ENCODE measurements around the gene KAZN.

KAZN gene

DNA sequence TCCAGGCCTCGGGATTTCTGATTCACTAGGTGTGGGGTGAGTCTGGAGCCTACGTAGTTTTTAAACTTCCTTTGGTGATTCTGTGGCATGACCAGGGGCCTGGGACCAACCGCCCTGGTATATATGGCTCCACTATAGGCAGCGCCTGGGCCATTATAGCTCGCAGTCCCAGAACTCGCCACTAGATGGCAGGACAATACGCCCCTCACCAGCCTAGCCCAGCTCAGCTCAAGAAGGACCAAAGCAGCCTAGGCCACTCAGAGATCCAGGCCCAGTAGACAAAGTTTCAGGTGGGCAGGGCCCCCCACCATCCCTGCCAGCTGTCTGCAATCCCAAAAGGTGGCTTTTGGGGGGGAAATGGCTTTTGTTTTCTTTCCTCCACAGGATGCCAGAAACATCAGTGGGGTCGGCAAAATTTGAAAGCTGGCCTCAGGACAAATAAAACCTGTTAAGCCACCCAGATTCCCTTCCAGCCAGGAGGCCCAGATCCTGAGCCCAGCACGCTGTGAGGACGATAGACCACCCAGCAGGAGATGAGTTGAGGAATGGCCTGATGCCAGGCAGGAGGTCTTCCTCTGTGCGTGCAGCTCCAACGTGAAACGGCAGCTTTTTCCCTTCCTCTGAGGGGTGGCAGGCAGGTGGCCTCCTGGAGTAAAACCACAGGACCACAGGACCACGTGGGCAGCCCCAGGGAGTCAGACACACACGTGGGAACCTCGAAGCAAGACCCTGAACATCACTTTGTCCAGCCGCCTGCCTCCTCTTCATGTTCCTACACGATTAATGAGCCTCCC is 530.2 kb downstream of the KAZN start:
- peak; percentile 93 for DNase-seq

DNA sequence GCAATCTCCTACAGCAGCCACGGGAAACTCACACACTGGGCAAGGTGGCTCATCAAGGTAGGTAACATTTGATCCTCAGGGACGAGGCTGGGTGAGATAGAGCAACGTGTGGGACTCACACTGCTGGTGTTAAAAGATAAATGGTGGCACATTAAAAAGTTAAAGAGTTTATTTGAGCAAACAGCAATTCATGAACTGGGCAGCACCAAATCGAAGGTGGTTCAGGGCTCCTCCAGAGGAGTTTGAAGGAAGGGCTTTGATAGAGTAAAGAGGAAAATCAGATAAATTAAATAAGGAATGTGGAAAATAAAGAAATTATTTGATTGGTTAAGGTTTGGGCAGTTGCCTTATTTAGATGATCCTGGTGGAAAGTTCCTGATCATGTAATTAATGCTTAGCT is 531.5 kb downstream of the KAZN start:
- DNase-seq, result no peak

DNA sequence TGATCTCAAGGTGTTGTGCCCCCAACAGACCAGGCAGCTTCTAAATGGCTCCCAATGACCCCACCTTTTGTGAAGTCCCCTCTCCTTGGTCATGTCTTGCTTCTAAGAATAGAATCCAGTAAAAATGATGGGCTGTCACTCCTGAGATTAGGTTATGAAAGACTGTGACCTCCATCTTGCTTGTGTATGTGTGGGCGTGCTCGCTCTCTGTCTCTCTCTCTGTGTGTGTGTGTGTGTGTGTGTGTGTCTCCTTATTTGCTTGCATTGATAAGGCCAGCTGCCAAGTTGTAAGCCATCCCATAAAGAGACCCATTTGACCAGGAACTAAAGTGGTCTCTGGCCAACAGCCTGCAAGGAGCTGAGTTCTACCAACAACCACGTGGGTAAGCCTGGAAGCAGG is 532.1 kb downstream of the KAZN start:
- no peak for DNase-seq

DNA sequence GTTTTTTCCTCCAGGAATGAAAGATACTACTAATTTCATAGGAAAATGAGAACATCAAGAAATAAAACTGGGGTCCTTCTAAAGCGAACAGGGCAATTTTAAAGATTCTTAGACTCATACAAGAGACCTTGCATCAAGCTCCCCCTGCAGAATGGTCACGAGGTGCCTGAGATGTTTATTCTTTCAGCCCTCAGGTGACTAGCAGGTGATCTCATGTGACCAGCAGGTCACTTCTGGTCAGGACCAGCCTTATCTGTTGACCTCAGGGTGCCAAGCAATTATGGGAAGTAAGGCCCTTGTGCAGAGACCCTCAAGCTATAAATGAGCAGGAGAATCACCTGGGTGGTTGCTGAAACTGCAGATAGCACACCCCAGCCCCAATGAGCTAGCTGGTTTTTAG is 534.5 kb downstream of the KAZN start:
- DNase-seq, result no peak

DNA sequence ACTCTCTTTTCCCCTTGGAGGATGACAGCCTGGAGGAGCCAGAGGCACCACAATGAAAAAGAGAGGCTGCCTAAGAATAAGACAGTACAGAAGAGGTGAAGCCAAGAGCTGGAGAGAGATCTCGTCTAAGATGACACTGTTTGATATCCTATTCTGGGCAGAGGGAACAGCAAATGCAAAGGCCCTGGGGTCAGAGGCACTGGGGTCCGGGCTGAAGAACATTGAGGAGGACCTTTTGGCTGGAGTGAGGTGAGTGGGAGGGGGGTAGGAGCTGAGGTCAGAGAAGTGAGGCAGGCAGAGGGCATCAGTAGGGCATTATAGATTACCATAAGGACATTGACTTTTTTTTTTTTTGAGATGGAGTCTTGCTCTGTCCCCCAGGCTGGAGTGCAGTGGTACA is 535.8 kb downstream of the KAZN start:
- DNase-seq, result no peak

DNA sequence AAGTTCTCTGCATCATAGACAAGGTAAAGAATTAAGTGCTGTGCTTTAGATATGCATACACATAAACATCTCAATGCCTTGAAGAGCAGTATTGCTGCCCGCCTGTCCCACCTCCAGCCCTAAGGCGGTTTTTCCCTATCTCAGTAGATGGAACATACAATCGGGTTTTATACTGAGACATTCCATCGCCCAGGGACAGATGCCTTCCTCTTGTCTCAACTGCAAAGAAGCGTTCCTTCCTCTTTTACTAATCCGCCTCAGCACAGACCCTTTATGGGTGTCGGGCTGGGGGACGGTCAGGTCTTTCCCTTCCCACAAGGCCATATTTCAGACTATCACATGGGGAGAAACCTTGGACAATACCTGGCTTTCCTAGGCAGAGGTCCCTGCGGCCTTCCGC is 537.1 kb downstream of the KAZN start:
- DNase-seq, result peak; percentile 24

DNA sequence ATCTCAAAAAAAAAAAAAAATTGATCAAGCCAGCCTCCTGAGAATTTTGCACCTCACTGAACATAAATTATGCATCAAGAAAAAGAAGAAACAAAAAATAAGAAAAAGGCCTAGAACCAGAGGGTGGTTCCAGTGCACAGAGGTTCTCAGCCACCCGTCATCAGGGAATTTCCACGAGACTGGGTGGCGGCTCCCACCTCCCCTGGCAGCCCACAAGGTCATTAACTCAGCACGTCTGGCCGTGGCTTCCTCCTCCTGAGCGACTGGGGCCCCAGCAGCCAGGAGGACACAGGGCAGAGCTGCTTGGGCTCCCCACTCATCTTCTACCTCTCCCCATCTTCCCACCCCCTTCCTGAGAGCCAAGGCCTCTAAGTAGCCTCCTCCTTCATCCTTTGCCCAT is 539.3 kb downstream of the KAZN start:
- no peak for DNase-seq

DNA sequence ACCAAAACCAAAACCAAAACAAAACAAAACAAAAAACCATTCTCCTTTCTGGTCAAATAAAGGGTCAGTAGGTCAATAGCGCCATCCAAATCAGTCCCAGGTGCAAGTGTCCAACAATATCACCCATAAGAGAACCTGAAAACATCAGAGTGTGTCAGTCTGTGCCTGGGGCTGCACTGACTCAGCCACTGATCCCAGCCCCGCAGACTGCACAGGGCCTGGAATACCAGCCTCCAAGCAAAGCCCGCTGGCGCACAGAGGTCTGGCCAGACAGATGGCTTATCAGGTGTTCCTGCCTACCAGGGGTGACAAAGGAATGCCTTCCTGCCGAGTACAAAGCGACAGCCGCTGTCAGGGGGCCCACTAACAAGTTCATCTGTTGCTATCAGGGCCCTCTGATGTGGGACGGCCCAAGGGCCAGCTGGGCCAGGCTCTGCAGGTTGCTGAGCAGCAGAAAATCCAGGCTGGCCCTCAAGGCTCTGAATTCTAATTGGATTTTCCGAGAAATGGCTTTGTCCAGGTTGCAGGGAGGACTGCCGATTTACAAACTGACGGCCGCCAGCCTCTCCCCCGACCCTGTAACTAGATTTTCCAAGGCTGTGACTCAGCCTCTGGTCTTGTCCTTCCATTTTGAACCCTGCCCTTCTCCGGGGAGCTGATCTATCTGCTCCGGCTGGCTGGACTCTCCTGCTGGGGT is 541.3 kb downstream of the KAZN start:
- peak; percentile 99 for DNase-seq

DNA sequence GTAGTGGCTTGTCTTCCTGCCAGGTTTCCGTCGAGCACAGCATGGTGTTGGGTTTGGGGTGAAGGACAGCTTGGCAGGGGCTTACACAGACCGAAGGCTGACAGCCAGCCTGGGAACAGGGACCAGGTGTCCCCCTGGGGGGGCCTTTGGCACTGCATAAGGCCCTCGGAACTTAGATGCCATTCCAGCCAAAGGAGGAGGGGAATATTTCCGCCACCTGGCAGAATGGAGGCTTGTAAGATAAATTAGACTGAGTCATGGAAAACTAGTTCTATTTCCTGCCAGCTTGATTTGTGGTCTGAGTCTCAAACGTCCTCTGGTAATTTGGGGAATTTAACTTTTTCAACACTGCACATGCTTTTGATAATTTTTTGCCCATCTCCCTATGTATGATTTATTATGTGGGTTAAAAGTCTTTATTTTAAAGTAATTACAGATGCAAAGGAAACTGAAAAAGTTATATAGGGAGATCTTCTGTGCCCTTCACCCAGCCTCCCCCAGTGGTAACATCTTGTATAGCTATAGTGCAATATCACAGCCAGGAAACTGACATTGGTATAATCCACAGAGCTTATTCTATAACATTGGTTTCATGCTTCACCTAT is 543.6 kb downstream of the KAZN start:
- DNase-seq, result no peak

DNA sequence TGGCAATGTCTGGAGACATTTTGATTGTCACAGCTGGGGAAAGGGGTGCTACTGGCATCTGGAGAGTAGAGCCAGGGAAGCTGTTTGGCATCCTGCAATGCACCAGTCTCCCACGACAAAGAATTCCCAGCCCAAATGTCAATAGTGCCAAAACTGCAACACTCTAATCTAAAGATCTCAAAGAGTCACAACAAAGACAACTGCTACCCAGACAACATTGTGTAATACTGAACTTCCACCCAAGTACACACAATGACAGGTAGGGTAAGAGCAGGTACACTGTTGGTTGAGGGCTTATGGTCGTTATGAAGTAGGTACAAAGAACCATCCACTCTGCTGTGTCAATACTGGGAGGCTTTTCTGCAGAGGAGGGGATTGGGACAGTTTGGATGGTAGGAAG is 546.8 kb downstream of the KAZN start:
- no peak for DNase-seq

DNA sequence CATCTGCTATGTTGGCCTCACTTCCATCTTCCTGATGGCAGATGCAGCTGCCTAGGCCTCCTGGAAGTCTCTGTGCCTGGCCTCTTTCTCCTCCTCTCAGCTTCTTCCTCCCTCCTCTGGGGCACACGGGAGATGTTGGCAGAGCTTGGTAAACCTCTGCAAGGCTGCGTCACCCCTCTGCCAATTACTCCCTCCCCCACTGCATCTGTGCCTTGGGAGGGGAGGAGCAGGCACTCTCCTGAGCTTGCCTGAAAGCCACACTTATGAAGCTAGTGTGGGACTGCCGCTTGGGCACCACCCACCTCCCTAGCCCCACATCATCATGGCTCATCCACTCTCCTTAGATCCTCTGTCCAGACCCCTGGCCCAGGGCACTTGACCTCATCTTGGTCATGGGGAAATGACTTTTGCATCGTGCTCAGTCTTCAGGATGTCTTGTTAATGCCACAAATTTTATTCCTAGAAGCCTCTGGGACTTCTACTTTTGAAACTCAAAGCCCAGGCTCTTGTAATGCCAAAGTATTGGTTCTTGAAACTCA is 547.7 kb downstream of the KAZN start:
- no peak for DNase-seq

DNA sequence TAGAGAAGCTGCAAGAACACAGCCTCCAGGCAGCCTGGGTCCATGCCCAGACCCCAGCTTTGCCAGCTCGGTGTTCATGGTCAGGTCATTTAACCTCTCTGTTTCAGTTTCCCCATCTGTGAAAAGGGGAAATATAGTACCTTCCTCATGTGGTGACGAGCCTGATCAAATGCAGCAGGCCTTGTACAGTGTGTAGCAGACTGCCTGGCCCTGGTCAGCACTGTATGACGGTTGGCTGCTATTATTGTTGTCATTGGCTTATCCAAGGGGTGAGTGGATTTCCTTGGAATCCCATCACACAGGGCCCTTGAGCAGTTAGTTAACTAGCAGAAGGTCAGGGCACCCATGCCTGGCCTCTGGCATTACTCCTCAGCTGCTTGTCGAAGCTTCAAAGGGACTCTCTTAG is 548.5 kb downstream of the KAZN start:
- no peak for DNase-seq

DNA sequence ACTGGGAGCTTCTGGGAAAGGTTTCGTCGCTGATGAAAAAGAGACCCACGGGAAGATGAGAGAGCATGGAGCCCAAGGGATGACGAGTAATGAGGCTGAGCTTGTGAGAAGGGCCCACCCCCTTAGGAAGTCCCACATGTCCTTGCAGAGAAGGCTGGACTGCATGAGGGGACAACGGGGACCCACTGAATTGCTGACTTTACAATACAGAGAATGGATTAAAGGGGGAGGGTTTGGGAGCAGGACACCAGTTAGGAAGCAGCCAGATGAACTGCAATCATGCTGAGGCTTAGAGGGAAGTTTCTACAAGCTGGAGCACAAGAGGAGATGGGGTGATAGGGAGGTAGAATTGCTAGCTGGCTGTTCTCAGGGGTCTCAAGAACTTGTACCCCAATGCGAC is 549.5 kb downstream of the KAZN start:
- no peak for DNase-seq

DNA sequence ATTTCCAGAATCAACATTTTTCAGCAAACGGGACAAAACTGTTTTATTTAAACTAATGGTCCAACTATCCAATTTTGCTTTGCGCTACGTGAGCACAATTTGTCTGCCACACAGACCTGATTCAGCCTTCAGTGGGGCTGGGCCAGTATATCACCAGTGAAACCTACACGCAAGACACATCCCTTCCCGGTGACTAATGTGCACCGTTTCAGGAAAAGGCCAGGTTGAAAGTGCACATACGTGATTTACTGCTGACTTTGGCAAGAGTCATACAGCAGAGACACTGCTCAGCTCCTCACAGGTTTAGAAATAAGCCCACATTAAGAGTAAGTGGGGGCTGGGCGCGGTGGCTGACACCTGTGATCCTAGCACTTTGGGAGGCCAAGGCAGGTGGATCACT is 550.0 kb downstream of the KAZN start:
- no peak for DNase-seq

DNA sequence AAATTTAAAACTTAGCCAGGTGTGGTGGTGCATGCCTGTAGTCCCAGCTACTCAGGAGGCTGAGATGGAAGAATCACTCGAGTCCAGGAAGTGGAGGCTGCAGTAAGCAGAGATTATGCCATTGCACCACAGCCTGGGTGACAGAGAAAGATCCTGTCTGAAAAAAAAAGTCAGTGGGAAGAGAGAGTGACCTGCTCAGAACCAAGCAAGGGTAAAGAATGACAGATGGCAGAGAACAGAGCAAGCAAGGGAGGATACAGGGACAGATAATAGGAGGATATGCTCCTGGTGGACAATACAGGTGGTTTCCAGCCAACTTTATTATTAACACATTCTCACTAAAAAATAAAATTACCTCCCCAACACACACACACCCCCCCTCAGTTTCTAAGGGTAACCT is 550.5 kb downstream of the KAZN start:
- peak; percentile 74 for DNase-seq

DNA sequence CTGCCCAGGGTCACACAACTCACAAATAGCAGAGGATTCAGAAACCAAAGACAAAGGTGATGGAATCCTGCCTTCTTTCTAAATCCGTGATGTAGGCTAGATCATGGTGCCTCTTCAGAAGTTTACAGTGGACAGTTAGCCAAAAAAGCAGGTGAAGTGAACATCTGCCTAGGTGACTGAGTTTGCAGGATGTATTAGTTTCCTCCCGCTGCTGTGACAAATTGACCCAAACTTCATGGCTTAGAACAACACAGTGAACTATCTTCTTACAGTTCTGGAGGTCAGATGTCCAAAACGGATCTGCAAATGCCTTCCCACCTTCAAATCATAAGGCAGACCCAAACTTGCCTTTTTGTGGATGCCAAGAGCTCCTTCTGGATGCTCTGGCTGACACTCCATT is 551.9 kb downstream of the KAZN start:
- no peak for DNase-seq

DNA sequence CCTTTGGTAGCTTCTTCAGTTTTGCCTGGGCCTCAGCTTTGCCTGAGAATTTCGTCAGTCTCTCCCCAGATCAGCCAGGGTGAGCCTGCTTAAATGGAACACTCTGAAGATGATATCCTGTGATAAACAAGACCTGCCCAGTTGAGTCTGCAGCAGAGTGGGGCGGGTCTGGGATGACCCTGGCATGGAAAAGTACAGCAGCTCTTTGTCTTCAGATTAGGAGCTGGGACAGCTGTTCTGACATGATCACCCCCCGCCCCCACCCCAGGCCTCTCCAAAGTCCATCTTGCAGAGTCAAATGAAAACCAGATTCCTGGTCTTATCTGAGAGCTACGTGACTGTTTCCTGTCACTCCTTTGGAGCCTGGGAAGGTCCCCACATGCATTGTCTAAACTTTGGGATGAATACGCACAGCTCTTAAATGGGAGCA is 552.9 kb downstream of the KAZN start:
- peak; percentile 94 for DNase-seq

DNA sequence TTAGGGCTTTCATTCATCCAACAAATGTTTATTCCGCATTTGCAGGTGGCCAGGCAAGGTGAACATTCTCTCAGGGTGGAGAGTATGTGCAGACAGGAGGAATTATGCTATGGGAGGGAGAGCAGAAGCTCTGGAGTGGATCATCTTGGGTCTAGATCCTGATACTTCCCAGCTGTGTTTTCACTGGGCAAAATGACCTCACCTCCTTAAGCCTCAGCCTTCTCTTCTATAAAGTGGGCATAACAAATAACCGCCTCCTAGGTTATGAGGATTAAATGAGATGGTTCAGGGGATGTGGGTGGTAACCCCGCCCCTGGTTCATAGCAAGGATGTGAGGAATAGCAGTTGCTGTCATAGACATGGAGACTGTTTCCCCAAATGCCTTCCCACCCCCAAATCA is 553.4 kb downstream of the KAZN start:
- DNase-seq, result peak; percentile 69

DNA sequence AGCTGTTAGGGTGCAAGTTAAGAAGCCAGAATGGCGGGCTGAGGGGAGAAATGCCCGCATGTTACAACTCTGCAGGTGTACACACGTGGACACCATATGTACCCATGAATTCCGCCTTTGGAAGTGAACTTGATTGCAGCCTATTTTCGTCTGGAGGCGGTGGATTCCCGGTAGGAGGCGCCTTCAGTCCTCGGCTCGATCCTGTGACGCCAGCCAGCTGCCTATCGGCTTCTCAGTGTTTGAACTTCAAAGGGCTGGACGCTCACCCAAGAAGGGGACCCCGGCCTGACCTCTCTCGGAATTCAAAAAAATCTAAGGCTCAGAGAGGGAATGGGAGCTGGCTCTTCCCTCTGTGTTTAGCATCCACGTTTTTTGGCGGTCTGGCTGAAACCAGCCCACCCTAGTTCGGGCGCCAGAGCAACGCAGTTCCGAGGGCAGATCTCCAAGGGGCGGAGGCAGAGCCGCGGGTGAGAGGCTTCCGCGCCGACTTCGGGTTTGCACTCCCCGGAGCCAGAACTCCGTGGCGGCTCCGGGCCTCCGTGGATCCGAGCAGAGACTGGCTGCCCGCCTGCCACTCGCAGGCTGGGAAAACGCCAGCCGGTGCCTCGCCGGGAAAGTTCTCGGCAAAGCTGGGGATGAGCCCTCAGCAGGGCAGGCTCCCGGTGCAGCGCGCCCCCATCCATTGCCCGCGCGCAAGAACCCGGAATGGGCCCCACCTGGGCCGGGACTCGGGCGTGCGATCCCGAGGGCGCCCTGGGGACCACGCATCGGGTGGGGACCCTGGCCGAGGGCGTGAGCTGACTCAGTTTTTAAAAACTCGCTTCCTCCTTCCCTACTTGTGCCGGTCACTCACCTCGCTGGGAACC is 554.1 kb downstream of the KAZN start:
- peak; percentile 95 for DNase-seq

DNA sequence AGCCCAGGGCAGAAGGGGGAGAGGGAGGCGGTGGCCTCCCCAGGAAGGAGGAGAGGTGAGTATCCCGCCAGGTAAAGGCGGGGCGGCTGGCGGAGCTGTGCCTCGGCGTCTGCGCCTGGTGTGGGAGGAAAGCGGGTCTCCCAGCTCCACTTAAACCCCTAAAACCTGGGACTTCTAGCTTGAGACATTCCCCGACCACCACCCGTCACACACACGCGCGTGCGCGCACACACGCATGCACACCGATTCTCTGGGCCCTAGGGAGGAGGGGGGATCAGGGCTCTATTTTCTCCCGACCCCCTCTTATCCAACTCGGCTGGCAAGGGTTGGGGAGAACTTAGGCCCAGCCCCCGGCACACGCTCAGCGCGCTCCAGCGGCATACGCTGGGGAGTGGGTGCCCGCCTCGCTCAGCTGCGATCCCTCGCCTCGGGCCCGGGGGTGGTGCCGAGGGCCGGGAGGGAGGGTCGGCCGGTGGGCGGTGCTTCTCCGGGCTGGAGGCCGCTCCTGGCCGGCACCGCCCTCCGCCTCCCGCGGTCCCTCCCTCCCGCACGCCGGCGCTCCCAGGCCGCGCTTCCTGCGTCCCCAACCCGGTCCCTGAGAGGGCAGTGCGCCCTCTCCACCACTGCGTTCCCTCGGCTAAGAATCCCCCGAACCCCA is 554.8 kb downstream of the KAZN start, which contains the start of gene TMEM51:
Gene TMEM51, plus strand, starts transcription at position 564 of the 658 bp plus-strand sequence. CDS start 61,341 bp downstream, outside the sequence.
- DNase-seq, result peak; percentile 94

DNA sequence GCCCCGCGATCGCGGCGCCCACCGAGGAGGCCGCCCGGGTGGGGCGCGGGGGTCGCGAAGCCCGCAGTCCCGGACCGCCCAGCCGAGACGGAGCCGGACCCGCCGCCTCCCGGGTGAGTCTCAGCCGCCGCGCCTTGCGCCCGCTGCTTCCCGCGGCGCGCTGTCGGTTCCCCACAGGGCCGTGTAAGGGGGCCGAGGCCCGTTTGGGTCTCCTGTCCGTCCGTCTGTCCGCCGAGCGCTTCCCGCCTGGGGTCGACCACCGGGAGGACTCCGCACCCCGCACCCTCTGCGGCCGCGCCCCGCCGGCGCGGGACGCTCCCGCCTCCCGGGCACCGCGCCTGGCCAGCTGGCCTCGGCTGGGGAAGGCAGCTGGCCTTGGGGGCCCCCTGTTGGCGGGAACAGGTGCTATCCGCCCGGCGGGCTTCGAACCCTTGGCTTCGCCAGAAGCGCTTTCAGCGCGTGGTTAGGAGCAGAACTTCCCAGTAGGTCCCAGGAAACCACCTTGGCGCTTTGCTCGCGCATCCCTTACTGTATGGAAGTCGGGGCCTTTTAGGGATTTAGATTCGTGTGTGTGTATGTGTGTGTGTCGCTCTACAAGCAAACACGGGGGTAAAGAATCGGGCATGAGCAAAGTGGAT is 555.5 kb downstream of the KAZN start:
- DNase-seq, result peak; percentile 84

All from NCI-H82 (cell line).